Ovary (tissue), 9 donors: ENCODE measurements around the gene SLC1A2. TPM values are rescaled to one million over a fixed set of nuclear protein-coding genes. Genes with fewer than 3 reads are reported as not detected.

Source experiments
- DNase-seq, 5 donors: peaks; one replicate each; pipeline ENCODE4 v3.0.0-alpha.2; 2019 to 2020
- H3K27ac ChIP-seq, 2 donors: fragments of 200-600 bp; one replicate each; pipeline versions ENCODE4 v1.5.1 to v1.8.0; 2019 to 2022
- H3K27me3 ChIP-seq: fragments of 200-600 bp; one replicate; pipeline ENCODE4 v1.8.0; 2022
- H3K36me3 ChIP-seq: fragments of 200-600 bp; sonication (generic); one replicate; pipeline ENCODE4 v1.5.1; 2019
- H3K4me1 ChIP-seq: one replicate; pipeline ENCODE4 v1.8.1; 2013; ENCODE audit warnings: mild to moderate bottlenecking, moderate library complexity; ENCODE audit not compliant: insufficient read depth
- H3K4me3 ChIP-seq: fragments of 200-600 bp; sonication (generic); one replicate; pipeline ENCODE4 v1.5.1; 2017
- H3K9me3 ChIP-seq, 2 donors: fragments of 200-600 bp in 1 of 2; sonication (generic) in 1 of 2; one replicate each; pipeline versions ENCODE4 v1.5.1 to v1.8.1; 2013 to 2019; ENCODE audit warnings: mild to moderate bottlenecking in 1 of 2, moderate library complexity in 1 of 2
- CTCF ChIP-seq, 3 donors: fragments of 450-650 bp in 2 of 3; fragments of 200-600 bp in 1 of 3; IDR thresholded peaks; one replicate each; pipeline versions ENCODE4 v1.5.1 to v1.8.0; 2016 to 2022; ENCODE audit warnings: antibody characterized with exemption in 3 of 3, mild to moderate bottlenecking in 1 of 3
- EP300 ChIP-seq: sonication (generic); formaldehyde crosslinking; IDR thresholded peaks from one replicate; pipeline ENCODE4 v1.6.1; 2017; ENCODE audit warnings: antibody characterized with exemption
- POLR2A ChIP-seq: fragments of 450-650 bp; IDR thresholded peaks from one replicate; pipeline ENCODE4 v1.6.1; 2017; ENCODE audit warnings: antibody characterized with exemption, mild to moderate bottlenecking, moderate library complexity
- WGBS, 3 donors: extraction: QIAGEN DNeasy Blood & Tissue Kit in 1 of 3; methylation state at CpG; one replicate each; pipeline versions ENCODE4 v1.1.5 to v1.1.7; 2013 to 2017; 5-methylcytosine and 5-hydroxymethylcytosine counted together
- intact Hi-C, 4 donors: fragments of 100-400 bp; cut with DNase I; formaldehyde crosslinking; loops; one replicate each; pipeline versions ENCODE4 v1.11.0 to v1.15.1; 2022 to 2023
- polyA plus RNA-seq, 2 donors: library from polyadenylated mRNA; stranded (reverse); fragments of 200-250 nt in 1 of 2; fragments of 350-450 nt in 1 of 2; fragmentation: Illumina TruSeq in 1 of 2; extraction: RNeasy Lipid Tissue Mini Kit (QIAGEN cat#74804) in 1 of 2; gene quantifications; one replicate each; pipeline ENCODE4 v1.2.3, GENCODE V29; 2013 to 2014
- total RNA-seq, 7 donors: library from RNA; depleted of rRNA in 2 of 7; stranded (reverse); fragments of >200 nt in 2 of 7; fragmentation: NEBNext Ultra II Directional in 3 of 7; extraction: Animal tissue kit (Norgen Biotek cat#: 25700) in 3 of 7; gene quantifications; one replicate each; pipeline versions ENCODE4 v1.1.0 to v1.2.4, GENCODE V29; 2016 to 2023
- donor health status: DM: no; HTN: no; CAD: no; lungs with moderate emphysema.
- donor health status: DM: no; HTN: no; CAD: no.
- donor health status: Bipolar disorder and iron deficiency.
- donor health status: DM: yes; HTN: yes; CAD: no.
- donor health status: DM: no; HTN: no; CAD: no.
- donor health status: DM: yes; HTN: yes; CAD: no.

Gene SLC1A2
- total and polyA plus RNA-seq, 9 donors = 0.02 to 0.80 (median 0.15) TPM

- 46 to 71% (median 56%) methylated on average over 2 of the region's 2 CpGs for WGBS, 3 donors
- H3K9me3 ChIP-seq = no peaks in the 10 kb centered on the region
- no peak for DNase-seq
- H3K4me3 ChIP-seq = no peak overlapping the region
- no peaks in the 10 kb centered on the region for H3K27me3 ChIP-seq
- no peak overlapping the region for H3K27ac ChIP-seq
- intact Hi-C loops = no loop called here
- no peak for TF ChIP-seq CTCF (IDR thresholded peaks at IDR 0.05)
- peaks cover 1% of the 10 kb centered on the region for H3K4me1 ChIP-seq
- no peaks in the 10 kb centered on the region for H3K36me3 ChIP-seq
These were observed 56.8 kb downstream of the SLC1A2 start for GRCh38 chr11:35362521-35362980.

- WGBS, 3 donors = 27 to 36% (median 34%) methylated on average over 7 of the region's 7 CpGs
- intact Hi-C loops = no loop called here
- peaks cover 1% of the 10 kb centered on the region for H3K4me1 ChIP-seq
These were observed 59.3 kb downstream of the SLC1A2 start for GRCh38 chr11:35360055-35360530.

GRCh38 chr11:35359321-35360054, 59.9 kb downstream of the SLC1A2 start:
- H3K9me3 ChIP-seq = no peaks in the 10 kb centered on the region
- intact Hi-C loops = no loop called here
- H3K4me3 ChIP-seq = no peak overlapping the region
- TF ChIP-seq EP300 = no peak
- TF ChIP-seq POLR2A = no peak
- TF ChIP-seq CTCF (IDR thresholded peaks at IDR 0.05) = no peak
- no peaks in the 10 kb centered on the region for H3K36me3 ChIP-seq
- WGBS, 3 donors = 12 to 24% (median 17%) methylated on average over 3 of the region's 3 CpGs
- no peak overlapping the region for H3K27ac ChIP-seq
- no peak for DNase-seq
- no peaks in the 10 kb centered on the region for H3K27me3 ChIP-seq
- H3K4me1 ChIP-seq = peaks cover 1% of the 10 kb centered on the region

More at GRCh38 chr11:35360055-35360530, 59.3 kb downstream of the SLC1A2 start:
- no peaks in the 10 kb centered on the region for H3K36me3 ChIP-seq
- H3K27me3 ChIP-seq = no peaks in the 10 kb centered on the region
- no peak for TF ChIP-seq EP300
- no peak overlapping the region for H3K4me3 ChIP-seq
- no peak for DNase-seq
- no peak overlapping the region for H3K27ac ChIP-seq
- no peaks in the 10 kb centered on the region for H3K9me3 ChIP-seq

GRCh38 chr11:35358391-35358790, 61.0 kb downstream of the SLC1A2 start:
- DNase-seq = no peak
- intact Hi-C loops = no loop called here
- no peak overlapping the region for H3K27ac ChIP-seq

More at GRCh38 chr11:35358391-35358790, 61.0 kb downstream of the SLC1A2 start:
- Histone ChIP-seq H3K4me3 (no peak overlapping the region), H3K9me3 (no peaks in the 10 kb centered on the region), H3K36me3 (no peaks in the 10 kb centered on the region), H3K27me3 (no peaks in the 10 kb centered on the region), H3K4me1 (no peaks in the 10 kb centered on the region)
- no peak for TF ChIP-seq POLR2A
- no peak for TF ChIP-seq EP300
- TF ChIP-seq CTCF (IDR thresholded peaks at IDR 0.05) = no peak
